ENCODE data around the gene MBD3L2B. TPM values are rescaled to one million over a fixed set of nuclear protein-coding genes. Genes with fewer than 3 reads are reported as not detected.

The MBD3L2B gene
- polyA plus RNA-seq, 1 donor (not counting 4 experiments of a cell fraction or from before 2014, with no cell fraction given), result not detected

GRCh38 chr19:6996810-6997209, 24.4 kb downstream of the MBD3L2B start:
- H4K20me1 ChIP-seq (ENCODE audit: control insufficient read depth, extremely low read depth, insufficient read depth, low read length), result no peaks in the 10 kb centered on the region
- H3K79me2 ChIP-seq (ENCODE audit: control insufficient read depth, insufficient read depth, low read length), result no peaks in the 10 kb centered on the region
- H3K4me1 ChIP-seq (ENCODE audit: control insufficient read depth, extremely low read depth, insufficient read depth, low read length), result no peaks in the 10 kb centered on the region
- no peak overlapping the region for H2AFZ ChIP-seq (ENCODE audit: control insufficient read depth, low read length)
- H3K4me3 ChIP-seq (ENCODE audit: control insufficient read depth in 2 of 3, extremely low read depth in 1 of 3, insufficient read depth in 2 of 3, low read depth in 1 of 3, low read length in 3 of 3), result no peak overlapping the region
- no peaks in the 10 kb centered on the region for H3K9me1 ChIP-seq (ENCODE audit: control insufficient read depth, extremely low read depth, insufficient read depth, low read length)
- H3K27ac ChIP-seq (ENCODE audit: control insufficient read depth, insufficient read depth, low read length), result no peak overlapping the region
- FAIRE-seq (no peak), DNase-seq (ENCODE audit: low read depth, low spot score) (no peak)
- dilution Hi-C loops (cut with MboI; ENCODE audit: extremely low pct_ligation_motif_present, low sequenced_read_pairs), result no loop called here
- H3K4me2 ChIP-seq (ENCODE audit: control insufficient read depth, extremely low read depth, insufficient read depth, low read depth, low read length), result no peak overlapping the region
- H3K27me3 ChIP-seq (ENCODE audit: control insufficient read depth, extremely low read depth, insufficient read depth, low read length), result no peaks in the 10 kb centered on the region
- H3K9ac ChIP-seq (ENCODE audit: control insufficient read depth, extremely low read depth, insufficient read depth, low read length), result no peak overlapping the region
- H3K9me3 ChIP-seq (ENCODE audit: control insufficient read depth, low read depth, low read length), result peaks cover 8% of the 10 kb centered on the region
- no peaks in the 10 kb centered on the region for H3K36me3 ChIP-seq (ENCODE audit: control insufficient read depth in 2 of 2, extremely low read depth in 1 of 2, insufficient read depth in 2 of 2, low read length in 2 of 2)
- TF ChIP-seq CTCF (optimal IDR thresholded peaks at IDR 0.05 in 1 of 3, IDR thresholded peaks at IDR 0.05 in 1 of 3, conservative IDR thresholded peaks at IDR 0.05 in 1 of 3; ENCODE audit: extremely low read depth in 1 of 3, insufficient read depth in 2 of 3, low read length in 3 of 3) (no peak), EZH2 (IDR thresholded peaks at IDR 0.05; ENCODE audit: low read length) (no peak)

GRCh38 chr19:6995054-6995453, 26.2 kb downstream of the MBD3L2B start:
- Histone ChIP-seq H3K4me2 (ENCODE audit: control insufficient read depth, extremely low read depth, insufficient read depth, low read depth, low read length) (no peak overlapping the region), H3K9me1 (ENCODE audit: control insufficient read depth, extremely low read depth, insufficient read depth, low read length) (no peaks in the 10 kb centered on the region), H3K36me3 (ENCODE audit: control insufficient read depth in 2 of 2, extremely low read depth in 1 of 2, insufficient read depth in 2 of 2, low read length in 2 of 2) (no peaks in the 10 kb centered on the region), H3K27ac (ENCODE audit: control insufficient read depth, insufficient read depth, low read length) (no peak overlapping the region), H3K27me3 (ENCODE audit: control insufficient read depth, extremely low read depth, insufficient read depth, low read length) (no peaks in the 10 kb centered on the region), H3K4me3 (ENCODE audit: control insufficient read depth in 2 of 3, extremely low read depth in 1 of 3, insufficient read depth in 2 of 3, low read depth in 1 of 3, low read length in 3 of 3) (no peak overlapping the region), H3K79me2 (ENCODE audit: control insufficient read depth, insufficient read depth, low read length) (no peaks in the 10 kb centered on the region), H3K9me3 (ENCODE audit: control insufficient read depth, low read depth, low read length) (peaks cover 8% of the 10 kb centered on the region), H3K9ac (ENCODE audit: control insufficient read depth, extremely low read depth, insufficient read depth, low read length) (no peak overlapping the region), H3K4me1 (ENCODE audit: control insufficient read depth, extremely low read depth, insufficient read depth, low read length) (no peaks in the 10 kb centered on the region), H4K20me1 (ENCODE audit: control insufficient read depth, extremely low read depth, insufficient read depth, low read length) (no peaks in the 10 kb centered on the region), H2AFZ (ENCODE audit: control insufficient read depth, low read length) (no peak overlapping the region)
- DNase-seq (ENCODE audit: low read depth, low spot score) (no peak), FAIRE-seq (no peak)
- dilution Hi-C loops (cut with MboI; ENCODE audit: extremely low pct_ligation_motif_present, low sequenced_read_pairs), result no loop called here
- TF ChIP-seq EZH2 (IDR thresholded peaks at IDR 0.05; ENCODE audit: low read length), result no peak

- Histone ChIP-seq H2AFZ (ENCODE audit: control insufficient read depth, low read length) (no peak overlapping the region), H4K20me1 (ENCODE audit: control insufficient read depth, extremely low read depth, insufficient read depth, low read length) (no peaks in the 10 kb centered on the region), H3K9ac (ENCODE audit: control insufficient read depth, extremely low read depth, insufficient read depth, low read length) (no peak overlapping the region), H3K9me1 (ENCODE audit: control insufficient read depth, extremely low read depth, insufficient read depth, low read length) (no peaks in the 10 kb centered on the region), H3K79me2 (ENCODE audit: control insufficient read depth, insufficient read depth, low read length) (no peaks in the 10 kb centered on the region), H3K27ac (ENCODE audit: control insufficient read depth, insufficient read depth, low read length) (no peak overlapping the region), H3K4me2 (ENCODE audit: control insufficient read depth, extremely low read depth, insufficient read depth, low read depth, low read length) (no peak overlapping the region), H3K4me1 (ENCODE audit: control insufficient read depth, extremely low read depth, insufficient read depth, low read length) (no peaks in the 10 kb centered on the region), H3K27me3 (ENCODE audit: control insufficient read depth, extremely low read depth, insufficient read depth, low read length) (no peaks in the 10 kb centered on the region), H3K4me3 (ENCODE audit: control insufficient read depth in 2 of 3, extremely low read depth in 1 of 3, insufficient read depth in 2 of 3, low read depth in 1 of 3, low read length in 3 of 3) (no peak overlapping the region), H3K9me3 (ENCODE audit: control insufficient read depth, low read depth, low read length) (peaks cover 4% of the 10 kb centered on the region), H3K36me3 (ENCODE audit: control insufficient read depth in 2 of 2, extremely low read depth in 1 of 2, insufficient read depth in 2 of 2, low read length in 2 of 2) (no peaks in the 10 kb centered on the region)
- TF ChIP-seq EZH2 (IDR thresholded peaks at IDR 0.05; ENCODE audit: low read length), result no peak
- TF ChIP-seq CTCF (optimal IDR thresholded peaks at IDR 0.05 in 1 of 3, IDR thresholded peaks at IDR 0.05 in 1 of 3, conservative IDR thresholded peaks at IDR 0.05 in 1 of 3; ENCODE audit: extremely low read depth in 1 of 3, insufficient read depth in 2 of 3, low read length in 3 of 3), result no peak
- no peak for DNase-seq (ENCODE audit: low read depth, low spot score)
- dilution Hi-C loops (cut with MboI; ENCODE audit: extremely low pct_ligation_motif_present, low sequenced_read_pairs), result no loop called here
- no peak for FAIRE-seq
These were observed 33.0 kb downstream of the MBD3L2B start for GRCh38 chr19:6988257-6988656.

Data from keratinocyte (primary cell).